ENCODE results near the gene ALDH5A1.

The ALDH5A1 gene

GRCh38 chr6:24494821-24495795, at the start of gene ALDH5A1:
Gene ALDH5A1, plus strand, starts transcription at chr6:24494969. Its CDS starts 28 bp downstream, at chr6:24494997.
- DNase-seq: peak; percentile 36

- no peak for DNase-seq
Observed at GRCh38 chr6:24445704-24446103, 49.1 kb upstream of the ALDH5A1 start.

GRCh38 chr6:24446670-24447069, 48.1 kb upstream of the ALDH5A1 start:
- DNase-seq: no peak

GRCh38 chr6:24448396-24448795, 46.4 kb upstream of the ALDH5A1 start:
- no peak for DNase-seq

GRCh38 chr6:24448828-24449525, 45.8 kb upstream of the ALDH5A1 start:
- no peak for DNase-seq

GRCh38 chr6:24451581-24452388, 43.0 kb upstream of the ALDH5A1 start:
- DNase-seq: no peak

GRCh38 chr6:24453921-24454320, 40.8 kb upstream of the ALDH5A1 start:
- no peak for DNase-seq

- DNase-seq: no peak
Observed at GRCh38 chr6:24454452-24454851, 40.3 kb upstream of the ALDH5A1 start.

- DNase-seq: no peak
Observed at GRCh38 chr6:24455061-24455460, 39.7 kb upstream of the ALDH5A1 start.

- DNase-seq: no peak
Observed at GRCh38 chr6:24458134-24458533, 36.6 kb upstream of the ALDH5A1 start.

- no peak for DNase-seq
Observed at GRCh38 chr6:24458941-24459340, 35.8 kb upstream of the ALDH5A1 start.

- DNase-seq: no peak
Observed at GRCh38 chr6:24460966-24461365, 33.8 kb upstream of the ALDH5A1 start.

GRCh38 chr6:24464253-24465038, 30.3 kb upstream of the ALDH5A1 start:
- no peak for DNase-seq

- no peak for DNase-seq
Observed at GRCh38 chr6:24469811-24470210, 25.0 kb upstream of the ALDH5A1 start.

GRCh38 chr6:24472181-24472580, 22.6 kb upstream of the ALDH5A1 start:
- DNase-seq: no peak

- no peak for DNase-seq
Observed at GRCh38 chr6:24476631-24477030, 18.1 kb upstream of the ALDH5A1 start.

GRCh38 chr6:24477070-24477469, 17.7 kb upstream of the ALDH5A1 start:
- DNase-seq: no peak

GRCh38 chr6:24478903-24479302, 15.9 kb upstream of the ALDH5A1 start:
- no peak for DNase-seq

GRCh38 chr6:24480705-24481104, 14.1 kb upstream of the ALDH5A1 start:
- no peak for DNase-seq

GRCh38 chr6:24481449-24481848, 13.3 kb upstream of the ALDH5A1 start:
- DNase-seq: no peak

- no peak for DNase-seq
Observed at GRCh38 chr6:24484657-24485323, 10.0 kb upstream of the ALDH5A1 start.

- no peak for DNase-seq
Observed at GRCh38 chr6:24486065-24486464, 8.7 kb upstream of the ALDH5A1 start.

Data from NCI-H2029 treated with DMSO at 0.1 percent for 48 hours (cell line).